Limb (tissue), 2 donors: ENCODE results near the gene SERGEF.

Source experiments
- DNase-seq, 2 donors: peaks; one replicate each; pipeline ENCODE4 v3.0.0-alpha.2; 2016; ENCODE audit errors: extremely low spot score in 2 of 2

Gene SERGEF

GRCh38 chr11:17786824-17787525 lies 225.9 kb downstream of the SERGEF start:
- no peak for DNase-seq

GRCh38 chr11:17783878-17784277 lies 229.0 kb downstream of the SERGEF start:
- DNase-seq, result no peak

DNA sequence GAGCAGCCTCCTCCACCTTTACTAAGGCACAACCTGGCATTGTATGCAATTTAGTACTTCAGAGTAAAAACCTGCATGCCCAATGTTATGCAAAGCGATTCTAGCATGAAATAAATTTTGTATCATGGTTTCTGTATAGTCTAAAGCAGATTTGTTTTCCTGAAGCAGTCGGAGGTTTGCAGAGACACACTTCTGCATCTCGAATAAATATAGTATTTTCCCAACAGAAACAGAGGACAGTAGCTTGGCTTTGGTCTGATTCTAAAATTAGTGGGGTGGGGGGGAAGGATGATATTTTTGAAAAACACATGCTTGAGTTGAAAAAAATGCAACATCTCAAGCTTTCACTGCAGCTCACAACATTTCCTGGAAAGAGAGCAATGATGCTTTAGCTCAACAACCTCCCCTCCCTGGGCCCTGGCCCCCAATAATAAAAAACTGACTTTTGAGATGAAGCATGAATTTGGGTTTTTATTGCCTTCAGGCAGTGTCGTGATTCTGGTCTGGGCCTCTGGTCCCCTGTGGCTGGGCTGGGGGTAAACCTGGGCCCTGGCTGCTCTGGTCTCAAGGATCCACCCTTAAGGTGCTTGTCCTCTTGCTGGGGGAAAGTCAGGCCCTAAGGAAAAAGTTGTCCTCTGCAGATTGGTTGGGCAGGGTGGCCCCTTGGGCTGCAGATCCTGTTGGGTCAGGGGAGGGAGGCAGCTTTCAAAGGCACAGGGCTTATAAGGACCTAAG lies 230.1 kb downstream of the SERGEF start:
- peak in 1 of 2 donors; percentile 1 for DNase-seq

DNA sequence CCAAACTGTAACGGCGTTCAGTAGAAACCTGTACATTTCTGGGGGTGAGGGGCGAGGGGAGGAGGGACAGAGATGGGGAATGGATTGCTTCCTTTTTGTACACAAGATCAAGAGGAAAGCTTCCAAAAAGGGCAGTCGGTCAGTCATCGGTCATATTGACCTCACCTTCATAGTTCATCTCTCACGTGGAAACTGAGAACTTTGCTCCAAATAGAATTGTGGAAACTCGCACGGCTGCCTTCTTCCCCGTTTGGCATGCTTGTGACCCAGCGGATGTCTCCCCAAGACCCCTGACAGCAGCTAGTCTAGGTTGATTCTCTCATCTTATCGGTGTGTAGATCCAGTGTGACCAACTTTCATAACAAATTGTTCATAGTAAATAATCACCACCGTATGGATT lies 230.7 kb downstream of the SERGEF start:
- DNase-seq, result no peak

- DNase-seq, result peak in 1 of 2 donors; percentile 2
Measured at GRCh38 chr11:17781626-17782025, 231.2 kb downstream of the SERGEF start.

- DNase-seq, result peak in 1 of 2 donors; percentile 12
Measured at GRCh38 chr11:17781221-17781620, 231.6 kb downstream of the SERGEF start.

DNA sequence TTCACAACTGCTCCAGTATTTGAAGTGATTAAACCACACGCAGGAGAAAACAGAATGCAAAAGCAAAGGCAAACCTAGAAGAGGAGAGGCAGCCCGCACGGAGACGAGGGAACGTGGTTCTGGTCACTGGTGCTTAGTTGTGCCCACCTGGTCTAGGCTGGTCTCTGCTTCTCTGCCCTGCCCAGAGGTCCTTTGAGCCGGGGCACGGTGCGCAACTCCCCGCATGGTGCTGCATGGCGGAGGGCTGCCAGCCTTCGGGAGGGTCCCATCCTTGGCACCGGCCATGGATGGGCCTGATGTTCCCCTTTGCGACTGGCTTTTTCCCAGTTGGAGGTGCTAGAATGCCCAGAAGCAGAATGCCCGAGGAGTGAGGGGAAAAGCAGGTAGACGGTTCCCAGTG lies 232.2 kb downstream of the SERGEF start:
- DNase-seq, result no peak

GRCh38 chr11:17779861-17780594 lies 232.8 kb downstream of the SERGEF start:
- no peak for DNase-seq

DNA sequence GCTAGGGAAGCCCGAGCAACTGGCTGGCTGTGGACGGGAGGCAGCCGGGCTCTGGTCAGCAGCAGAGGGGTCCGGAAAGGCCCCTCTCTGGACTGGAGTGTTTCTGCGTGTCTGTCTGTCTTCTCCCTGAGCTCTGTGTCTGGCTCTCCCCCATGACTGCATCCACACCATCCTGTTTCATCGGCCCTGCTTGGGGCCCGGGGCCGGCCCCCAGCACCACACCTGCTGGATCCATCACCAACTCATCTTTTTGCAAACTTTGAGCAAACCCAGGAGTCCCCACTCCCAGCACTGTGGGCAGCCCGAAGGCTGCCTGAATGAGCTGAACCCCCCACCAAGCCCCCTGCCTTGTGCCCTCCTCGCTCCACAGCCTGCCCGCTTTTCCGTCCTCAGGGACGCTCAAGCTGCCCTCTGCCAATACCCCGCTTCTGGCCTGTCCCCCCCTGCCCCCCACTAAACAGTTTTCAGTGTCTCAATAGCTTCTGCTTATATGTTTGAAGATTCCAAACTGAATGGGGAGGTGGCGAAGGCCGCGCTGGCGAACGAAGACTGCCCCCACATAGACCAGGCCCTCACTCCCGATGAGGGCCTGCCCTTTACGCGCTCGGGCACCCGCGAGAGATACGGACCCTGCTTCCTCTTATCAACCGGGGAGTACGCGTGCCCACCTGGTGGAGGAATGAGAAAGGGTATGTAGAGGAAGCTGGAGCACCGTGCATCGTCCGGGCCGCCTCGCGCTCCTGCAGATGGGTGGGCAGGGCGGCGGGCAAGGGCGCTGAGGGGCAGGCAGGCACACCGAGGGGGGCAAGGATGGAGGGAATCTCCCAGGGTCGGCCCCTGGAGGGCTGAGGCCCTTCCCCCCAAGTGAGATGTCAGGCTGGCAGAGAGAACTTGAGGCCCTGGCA lies 233.6 kb downstream of the SERGEF start:
- no peak for DNase-seq

GRCh38 chr11:17778352-17778751 lies 234.5 kb downstream of the SERGEF start:
- no peak for DNase-seq

- DNase-seq, result no peak
Measured at GRCh38 chr11:17777738-17778091, 235.1 kb downstream of the SERGEF start.

GRCh38 chr11:17777086-17777737 lies 235.6 kb downstream of the SERGEF start:
- DNase-seq, result no peak

- DNase-seq, result no peak
Measured at GRCh38 chr11:17776212-17776875, 236.5 kb downstream of the SERGEF start.

GRCh38 chr11:17775507-17776211 lies 237.2 kb downstream of the SERGEF start:
- no peak for DNase-seq

- DNase-seq, result no peak
Measured at GRCh38 chr11:17775035-17775348, 237.9 kb downstream of the SERGEF start.

DNA sequence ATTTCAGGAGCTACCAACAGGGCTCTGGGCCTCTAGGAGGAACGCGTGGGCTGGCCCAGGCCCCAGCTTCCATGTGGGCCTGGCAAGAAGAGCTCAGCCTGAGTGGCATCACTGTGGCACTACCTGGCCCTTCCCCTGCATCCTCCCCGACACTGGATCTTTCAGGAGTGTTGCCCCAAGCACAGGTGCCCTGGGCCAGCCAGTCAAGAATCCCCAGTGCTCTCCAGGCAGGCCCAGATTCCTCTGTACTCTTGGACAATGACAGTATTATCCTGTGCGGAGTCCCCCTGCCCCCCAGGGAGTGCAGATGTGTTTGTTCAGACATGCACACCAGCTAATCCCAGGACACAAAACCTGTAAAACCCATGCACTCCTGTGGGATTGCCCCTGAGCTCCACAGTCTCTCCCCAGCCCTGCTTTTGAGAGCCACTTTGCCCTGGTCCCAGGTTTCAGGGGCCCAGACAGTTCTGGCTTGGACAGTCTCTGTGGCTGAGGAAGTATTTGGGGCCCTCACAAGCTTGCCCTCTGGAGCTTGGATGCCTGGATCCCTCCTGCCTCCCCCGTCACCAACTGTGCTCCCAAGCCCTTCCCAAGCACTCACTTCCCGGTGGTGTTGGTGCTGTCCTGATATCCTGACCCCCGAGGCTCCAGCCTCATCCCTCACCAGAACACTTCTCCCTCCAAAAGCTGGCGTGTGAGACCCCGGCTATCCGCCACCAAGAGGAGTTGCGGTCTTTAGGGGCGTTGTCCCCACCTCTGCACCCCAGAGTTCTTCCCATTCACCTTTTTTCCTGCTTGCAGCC lies 238.4 kb downstream of the SERGEF start:
- no peak for DNase-seq

DNA sequence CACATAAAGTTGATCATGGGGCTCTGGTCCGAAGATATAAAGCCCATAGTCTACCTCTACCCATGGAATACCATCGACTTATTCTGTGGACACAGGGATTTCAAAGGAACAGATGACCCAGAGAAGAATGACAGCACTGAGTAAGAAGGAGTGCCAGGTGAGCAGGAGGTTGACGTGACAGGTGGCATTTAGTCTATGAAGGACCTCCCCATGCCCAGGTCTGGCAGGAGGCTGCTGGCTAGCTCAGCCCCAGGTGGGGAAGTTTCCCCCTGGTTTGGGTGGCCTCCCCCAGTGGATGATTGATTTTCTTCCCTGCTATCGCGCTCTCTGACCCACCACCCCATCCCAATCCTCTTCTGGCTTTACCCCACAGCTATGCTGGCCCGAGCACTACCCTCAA lies 239.2 kb downstream of the SERGEF start:
- no peak for DNase-seq

DNA sequence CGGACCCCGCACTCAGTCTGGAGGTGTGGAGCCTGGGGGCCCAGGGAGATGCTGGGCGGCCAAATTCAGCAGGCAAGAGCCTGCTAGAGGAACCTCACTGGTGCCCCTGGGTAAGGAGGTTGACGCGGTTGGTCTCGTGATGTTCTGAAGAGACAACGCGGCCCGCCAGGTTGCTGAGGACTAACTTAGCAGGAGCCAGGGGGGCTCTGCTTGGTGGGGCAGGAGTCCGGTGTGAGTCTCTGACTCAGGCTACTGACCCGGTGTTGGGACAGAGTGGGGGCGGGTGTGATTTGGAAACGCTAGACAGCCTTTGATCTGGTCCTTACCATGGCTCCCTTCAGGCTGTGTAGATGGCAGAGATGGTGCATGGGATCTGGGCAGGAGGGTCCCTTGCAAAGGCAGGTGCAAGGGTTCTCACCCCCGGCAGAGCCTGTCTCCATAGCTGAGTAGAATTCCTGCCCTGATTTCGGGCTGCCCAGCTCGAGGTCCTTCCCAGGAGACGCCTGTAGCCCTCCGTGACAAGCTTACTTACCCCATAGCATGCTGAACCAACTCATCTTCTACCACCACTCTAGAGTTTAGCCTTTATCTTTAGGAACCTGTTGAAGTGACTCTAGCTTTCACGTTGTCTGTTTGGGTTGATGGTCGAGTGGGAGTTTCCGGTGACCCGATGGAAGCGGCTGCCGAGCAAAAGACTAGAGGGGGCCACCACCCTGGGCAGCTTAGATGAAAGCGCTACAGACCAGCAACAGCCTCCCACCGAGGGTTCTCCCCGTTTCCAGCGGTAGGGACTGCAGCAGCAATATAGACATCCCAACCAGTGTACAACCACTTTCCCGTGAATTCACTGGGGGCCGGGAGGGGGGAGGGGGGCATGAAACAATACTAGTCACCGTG lies 239.9 kb downstream of the SERGEF start:
- DNase-seq, result no peak
